K562 (cell line): ENCODE results near the gene TNPO2. TPM values are rescaled to one million over a fixed set of nuclear protein-coding genes. Genes with fewer than 3 reads are reported as not detected.

Experiments used
- BMI1 ChIP-seq: fragments of 150-350 bp; IDR thresholded peaks from 2 replicates; pipeline ENCODE4 v1.6.1; 2014; ENCODE audit warnings: low read length
- CBFA2T2 ChIP-seq: fragments of 450-650 bp; conservative IDR thresholded peaks from 2 replicates; pipeline ENCODE4 v1.6.1; 2017; ENCODE audit warnings: mild to moderate bottlenecking
- CBX1 ChIP-seq: sonication (generic); IDR thresholded peaks from 2 replicates; pipeline ENCODE4 v1.6.1; 2016; ENCODE audit warnings: antibody characterized with exemption, low read depth, mild to moderate bottlenecking
- CHCHD3 ChIP-seq: fragments of 250-450 bp; sonication (Bioruptor Pico); IDR thresholded peaks from 2 replicates; pipeline ENCODE4 v2.1.2; 2022; ENCODE audit warnings: mild to moderate bottlenecking
- FOXJ2 ChIP-seq: fragments of 200-800 bp; sonication (Bioruptor generic); IDR thresholded peaks from 2 replicates; pipeline ENCODE4 v1.6.1; 2016; ENCODE audit warnings: missing genetic modification characterization, missing compliant biosample characterization
- KDM2B ChIP-seq: fragments of 250-450 bp; sonication (Bioruptor Pico); IDR thresholded peaks from 2 replicates; pipeline ENCODE4 v1.8.0; 2021; ENCODE audit warnings: mild to moderate bottlenecking, moderate library complexity
- MCM7 ChIP-seq, 2 experiments: fragments of 450-650 bp; IDR thresholded peaks; 2 replicates each; pipeline ENCODE4 v1.6.1; 2016 to 2018
- PHF21A ChIP-seq: fragments of 450-650 bp; IDR thresholded peaks from 2 replicates; pipeline ENCODE4 v1.6.1; 2017; ENCODE audit warnings: low read depth, borderline replicate concordance
- PTTG1 ChIP-seq: fragments of 450-650 bp; IDR thresholded peaks from 2 replicates; pipeline ENCODE4 v1.6.1; 2016; ENCODE audit warnings: low read depth, mild to moderate bottlenecking, missing genetic modification characterization, missing compliant biosample characterization
- STAT5A ChIP-seq: IDR thresholded peaks from 2 replicates; pipeline ENCODE4 v1.6.1; 2012; ENCODE audit warnings: low read length, inconsistent platforms, borderline replicate concordance
- TAF7 ChIP-seq: fragments of 450-650 bp; IDR thresholded peaks from 2 replicates; pipeline ENCODE4 v1.6.1; 2016; ENCODE audit warnings: missing genetic modification characterization, missing compliant biosample characterization
- TARDBP ChIP-seq: fragments of 450-650 bp; IDR thresholded peaks from 2 replicates; pipeline ENCODE4 v1.6.1; 2016
- TBP ChIP-seq: optimal IDR thresholded peaks from 2 replicates; pipeline ENCODE3; 2011; ENCODE audit warnings: low read depth, low read length, improper control_type of control experiment
- ZNF212 ChIP-seq: fragments of 450-650 bp; formaldehyde crosslinking; IDR thresholded peaks from 2 replicates; pipeline ENCODE4 v1.4.0; 2020; ENCODE audit warnings: mild to moderate bottlenecking
- ZNF217 ChIP-seq: sonication (generic); formaldehyde crosslinking; IDR thresholded peaks from 2 replicates; pipeline ENCODE4 v1.8.0; 2022; ENCODE audit warnings: mild to moderate bottlenecking, missing genetic modification reagents
- ZNF282 ChIP-seq: sonication (generic); formaldehyde crosslinking; IDR thresholded peaks from 2 replicates; pipeline ENCODE4 v1.8.1; 2023; ENCODE audit warnings: missing genetic modification reagents
- ZNF668 ChIP-seq: fragments of 250-450 bp; sonication (Bioruptor Pico); IDR thresholded peaks from 2 replicates; pipeline ENCODE4 v1.8.0; 2022; ENCODE audit warnings: mild to moderate bottlenecking, inconsistent platforms
- polyA plus RNA-seq, 8 experiments: library from polyadenylated mRNA; depleted of rRNA in 4 of 8; stranded (reverse) in 5 of 8; unstranded in 3 of 8; fragments of >200 nt; fragmentation: Nextera tagmentation in 2 of 8; fragmentation: Illumina TruSeq in 1 of 8; extraction: Ambion mirVana in 2 of 8; extraction: Trizol in 1 of 8; gene quantifications; 2 replicates each; pipeline versions ENCODE4 v1.2.1 to v1.2.3, GENCODE V29; 2011 to 2014; ENCODE audit warnings: inconsistent platforms in 1 of 8, missing spikeins in 1 of 8
- total RNA-seq, 7 experiments: library from RNA; depleted of rRNA in 6 of 7; stranded (reverse); fragments of >200 nt in 6 of 7; fragmentation: Illumina TruSeq in 2 of 7; extraction: Trizol in 2 of 7; gene quantifications; 2 replicates each; pipeline versions ENCODE4 v1.2.1 to v1.2.3, GENCODE V29; 2011 to 2021; ENCODE audit warnings: low replicate concordance in 1 of 7
- TF ChIP-seq, protein P1 (sequence below): fragments of 150-350 bp; conservative IDR thresholded peaks from 2 replicates; pipeline ENCODE4 v1.6.1; 2014; ENCODE audit warnings: low read length
- TF ChIP-seq, protein P2 (sequence below): fragments of 450-650 bp; formaldehyde crosslinking; IDR thresholded peaks from 2 replicates; pipeline ENCODE4 v1.4.0; 2022; ENCODE audit warnings: missing genetic modification characterization
- TF ChIP-seq, protein P3 (sequence below), 2 experiments: fragments of 450-650 bp; IDR thresholded peaks; 2 replicates each; pipeline ENCODE4 v1.6.1; 2016

TNPO2 gene
- total and polyA plus RNA-seq, 9 of the 15 experiments (the other 6 are each of a cell fraction or from before 2014, with no cell fraction given), result 6.0 to 126 (median 53.8) TPM

DNA sequence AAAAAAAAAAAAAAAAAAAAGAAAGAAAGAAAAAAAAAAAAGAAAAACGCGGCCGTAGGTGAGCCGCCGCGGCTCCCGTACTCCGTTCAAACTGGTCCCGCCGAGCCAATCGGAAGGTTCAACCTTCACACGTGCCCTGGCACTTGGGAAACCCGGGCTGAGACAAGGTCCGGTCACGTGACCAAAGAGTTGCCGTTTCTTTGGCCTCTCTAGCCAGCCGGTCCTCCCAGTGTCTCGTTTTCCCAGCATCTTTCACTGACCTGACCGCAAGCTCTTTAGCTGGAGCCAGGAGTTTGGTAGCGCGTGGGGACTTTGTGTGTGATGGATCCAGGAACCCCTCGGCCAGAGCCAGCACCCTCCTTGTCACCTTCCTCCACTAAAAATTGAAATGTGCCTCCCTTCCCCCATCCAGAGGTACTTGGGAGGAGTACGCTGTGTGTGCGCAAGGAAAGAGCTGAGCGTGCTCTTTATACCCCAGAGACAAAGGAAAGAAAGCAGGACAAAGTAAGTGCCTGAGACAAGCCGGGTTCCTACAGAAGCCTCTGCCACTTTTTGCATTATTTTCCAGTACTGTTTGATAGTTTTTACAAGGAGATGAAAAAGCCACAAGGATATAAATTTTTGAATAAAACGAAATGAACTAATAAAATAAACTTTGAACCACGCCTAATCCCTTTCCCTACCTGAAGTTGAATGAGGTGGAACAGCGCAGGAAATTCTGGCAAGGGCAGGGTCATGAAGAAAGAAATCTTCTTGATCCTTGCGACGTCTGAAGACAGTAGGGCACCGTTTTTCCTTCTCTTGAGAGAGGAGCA is 959 bp downstream of the TNPO2 start (continued):
- TF ChIP-seq, protein P1, sequence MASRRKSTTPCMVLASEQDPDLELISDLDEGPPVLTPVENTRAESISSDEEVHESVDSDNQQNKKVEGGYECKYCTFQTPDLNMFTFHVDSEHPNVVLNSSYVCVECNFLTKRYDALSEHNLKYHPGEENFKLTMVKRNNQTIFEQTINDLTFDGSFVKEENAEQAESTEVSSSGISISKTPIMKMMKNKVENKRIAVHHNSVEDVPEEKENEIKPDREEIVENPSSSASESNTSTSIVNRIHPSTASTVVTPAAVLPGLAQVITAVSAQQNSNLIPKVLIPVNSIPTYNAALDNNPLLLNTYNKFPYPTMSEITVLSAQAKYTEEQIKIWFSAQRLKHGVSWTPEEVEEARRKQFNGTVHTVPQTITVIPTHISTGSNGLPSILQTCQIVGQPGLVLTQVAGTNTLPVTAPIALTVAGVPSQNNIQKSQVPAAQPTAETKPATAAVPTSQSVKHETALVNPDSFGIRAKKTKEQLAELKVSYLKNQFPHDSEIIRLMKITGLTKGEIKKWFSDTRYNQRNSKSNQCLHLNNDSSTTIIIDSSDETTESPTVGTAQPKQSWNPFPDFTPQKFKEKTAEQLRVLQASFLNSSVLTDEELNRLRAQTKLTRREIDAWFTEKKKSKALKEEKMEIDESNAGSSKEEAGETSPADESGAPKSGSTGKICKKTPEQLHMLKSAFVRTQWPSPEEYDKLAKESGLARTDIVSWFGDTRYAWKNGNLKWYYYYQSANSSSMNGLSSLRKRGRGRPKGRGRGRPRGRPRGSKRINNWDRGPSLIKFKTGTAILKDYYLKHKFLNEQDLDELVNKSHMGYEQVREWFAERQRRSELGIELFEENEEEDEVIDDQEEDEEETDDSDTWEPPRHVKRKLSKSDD, result no peak
- TF ChIP-seq PHF21A (no peak; the same call in 1 of the 2 replicates), TARDBP (no peak), ZNF282 (CRISPR knock-in tag) (no peak), ZNF668 (no peak), TBP (peak; percentile 84), TAF7 (tag) (no peak), PTTG1 (tag) (no peak), ZNF212 (CRISPR knock-in tag) (no peak), STAT5A (no peak), FOXJ2 (tag) (0 out of 2 replicates have a peak, but pooled peaks have one; percentile 13), CBX1 (no peak), KDM2B (no peak), CBFA2T2 (peak; percentile 99), ZNF217 (no peak), CHCHD3 (CRISPR knock-in tag) (no peak), BMI1 (no peak), MCM7 (IDR thresholded peaks at IDR 0.05) (no peak)
- TF ChIP-seq, protein P2, sequence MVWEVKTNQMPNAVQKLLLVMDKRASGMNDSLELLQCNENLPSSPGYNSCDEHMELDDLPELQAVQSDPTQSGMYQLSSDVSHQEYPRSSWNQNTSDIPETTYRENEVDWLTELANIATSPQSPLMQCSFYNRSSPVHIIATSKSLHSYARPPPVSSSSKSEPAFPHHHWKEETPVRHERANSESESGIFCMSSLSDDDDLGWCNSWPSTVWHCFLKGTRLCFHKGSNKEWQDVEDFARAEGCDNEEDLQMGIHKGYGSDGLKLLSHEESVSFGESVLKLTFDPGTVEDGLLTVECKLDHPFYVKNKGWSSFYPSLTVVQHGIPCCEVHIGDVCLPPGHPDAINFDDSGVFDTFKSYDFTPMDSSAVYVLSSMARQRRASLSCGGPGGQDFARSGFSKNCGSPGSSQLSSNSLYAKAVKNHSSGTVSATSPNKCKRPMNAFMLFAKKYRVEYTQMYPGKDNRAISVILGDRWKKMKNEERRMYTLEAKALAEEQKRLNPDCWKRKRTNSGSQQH (CRISPR knock-in tag), result peak; percentile 77
- TF ChIP-seq, protein P3, sequence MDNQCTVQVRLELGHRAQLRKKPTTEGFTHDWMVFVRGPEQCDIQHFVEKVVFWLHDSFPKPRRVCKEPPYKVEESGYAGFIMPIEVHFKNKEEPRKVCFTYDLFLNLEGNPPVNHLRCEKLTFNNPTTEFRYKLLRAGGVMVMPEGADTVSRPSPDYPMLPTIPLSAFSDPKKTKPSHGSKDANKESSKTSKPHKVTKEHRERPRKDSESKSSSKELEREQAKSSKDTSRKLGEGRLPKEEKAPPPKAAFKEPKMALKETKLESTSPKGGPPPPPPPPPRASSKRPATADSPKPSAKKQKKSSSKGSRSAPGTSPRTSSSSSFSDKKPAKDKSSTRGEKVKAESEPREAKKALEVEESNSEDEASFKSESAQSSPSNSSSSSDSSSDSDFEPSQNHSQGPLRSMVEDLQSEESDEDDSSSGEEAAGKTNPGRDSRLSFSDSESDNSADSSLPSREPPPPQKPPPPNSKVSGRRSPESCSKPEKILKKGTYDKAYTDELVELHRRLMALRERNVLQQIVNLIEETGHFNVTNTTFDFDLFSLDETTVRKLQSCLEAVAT (IDR thresholded peaks at IDR 0.05), result peak in 1 of 2 experiments; percentile 83; a peak in 2 of 4 replicates
